ENCODE results near the gene ISOC2. TPM values are rescaled to one million over a fixed set of nuclear protein-coding genes. Genes with fewer than 3 reads are reported as not detected.
"Not testable (repeated sequence)": the region's sequence is repeated elsewhere in the genome, so short reads cannot be mapped to it uniquely, and the experiment has no call there.

Gene ISOC2
- total RNA-seq, 3 donors from 2014 or later (not counting 1 experiment from before 2014, with no cell fraction given), result 7.2 to 12.4 (median 9.5) TPM

GRCh38 chr19:55407800-55408532 is 53.5 kb downstream of the ISOC2 start:
- ATAC-seq, result peak; percentile 85 to 93 (median 88)
- H3K27ac Mint-ChIP-seq, result peak overlapping the region; percentile 99 to 100
- no peaks in the 10 kb centered on the region for H3K27me3 Mint-ChIP-seq (ENCODE audit: low read depth in 2 of 2)
- H3K4me3 ChIP-seq (ENCODE audit: low read length), result peak overlapping the region; percentile 57
- TF ChIP-seq CTCF (IDR thresholded peaks at IDR 0.05), result no peak
- no peaks in the 10 kb centered on the region for H3K27me3 ChIP-seq (ENCODE audit: control insufficient read depth, insufficient read depth, low read length)
- H3K4me1 Mint-ChIP-seq, result peaks cover 29 to 33% of the 10 kb centered on the region in 2 donors
- no peaks in the 10 kb centered on the region for H3K36me3 Mint-ChIP-seq
- no peaks in the 10 kb centered on the region for H3K9me3 Mint-ChIP-seq
- under 1% methylated on average over 72 of the region's 72 CpGs for WGBS (ENCODE audit: insufficient coverage)
- peaks cover 4% of the 10 kb centered on the region for H3K9me3 ChIP-seq (ENCODE audit: control insufficient read depth, insufficient read depth, low read length)
- peaks cover 24% of the 10 kb centered on the region for H3K4me1 ChIP-seq (ENCODE audit: control insufficient read depth, insufficient read depth, low read length)
- peak; percentile 96 to 99 for DNase-seq
- peak overlapping the region; percentile 99 for H3K27ac ChIP-seq (ENCODE audit: low read length)
- H3K36me3 ChIP-seq (ENCODE audit: control insufficient read depth, insufficient read depth, low read length), result peaks cover 14% of the 10 kb centered on the region
- intact Hi-C loops (cut with micrococcal nuclease), result loop anchor here (2.0 kb wide), 2 partner anchors 23 to 69 kb away; partner anchors contain the start of genes KMT5C, RPL28 and TMEM238
- peak overlapping the region; percentile 98 for H3K4me3 Mint-ChIP-seq

GRCh38 chr19:55407550-55407799 is 54.0 kb downstream of the ISOC2 start, which contains the start of gene UBE2S:
TSS of gene UBE2S (minus strand) at chr19:55407788. CDS start at chr19:55407589, 199 bp downstream.
- intact Hi-C loops (cut with micrococcal nuclease); H3K9me3 Mint-ChIP-seq; DNase-seq; H3K27me3 ChIP-seq (ENCODE audit: control insufficient read depth, insufficient read depth, low read length); H3K36me3 Mint-ChIP-seq; H3K27me3 Mint-ChIP-seq (ENCODE audit: low read depth in 2 of 2); ATAC-seq; H3K9me3 ChIP-seq (ENCODE audit: control insufficient read depth, insufficient read depth, low read length): not testable (repeated sequence)
- Mint-ChIP-seq H3K4me3 (peak within 1 kb of the TSS; percentile 98), H3K4me1 (peaks cover 29 to 35% of the 10 kb centered on the region in 2 donors), H3K27ac (peak within 1 kb of the TSS; percentile 99 to 100)
- Histone ChIP-seq H3K4me1 (ENCODE audit: control insufficient read depth, insufficient read depth, low read length) (peaks cover 24% of the 10 kb centered on the region), H3K27ac (ENCODE audit: low read length) (peak within 1 kb of the TSS; percentile 99), H3K4me3 (ENCODE audit: low read length) (peak within 1 kb of the TSS; percentile 57), H3K36me3 (ENCODE audit: control insufficient read depth, insufficient read depth, low read length) (peaks cover 19% of the 10 kb centered on the region)
- WGBS (ENCODE audit: insufficient coverage), result under 1% methylated on average over 36 of the region's 36 CpGs

GRCh38 chr19:55406826-55407549 is 54.5 kb downstream of the ISOC2 start:
- WGBS (ENCODE audit: insufficient coverage), result 13% methylated on average over 35 of the region's 35 CpGs
- H3K27ac ChIP-seq (ENCODE audit: low read length), result peak overlapping the region; percentile 76
- no peaks in the 10 kb centered on the region for H3K27me3 ChIP-seq (ENCODE audit: control insufficient read depth, insufficient read depth, low read length)
- Mint-ChIP-seq H3K27ac (peak overlapping the region; percentile 99 to 100), H3K27me3 (ENCODE audit: low read depth in 2 of 2) (no peaks in the 10 kb centered on the region), H3K4me3 (peak overlapping the region; percentile 98), H3K4me1 (peaks cover 29 to 35% of the 10 kb centered on the region in 2 donors), H3K9me3 (no peaks in the 10 kb centered on the region), H3K36me3 (no peaks in the 10 kb centered on the region)
- TF ChIP-seq CTCF (IDR thresholded peaks at IDR 0.05), result no peak
- intact Hi-C loops (cut with micrococcal nuclease), result no loop called here
- H3K9me3 ChIP-seq (ENCODE audit: control insufficient read depth, insufficient read depth, low read length), result peaks cover 4% of the 10 kb centered on the region
- peak overlapping the region; percentile 52 for H3K4me3 ChIP-seq (ENCODE audit: low read length)
- no peak for ATAC-seq
- DNase-seq, result peak in 1 of 2 donors; percentile 58
- H3K4me1 ChIP-seq (ENCODE audit: control insufficient read depth, insufficient read depth, low read length), result peaks cover 24% of the 10 kb centered on the region
- peaks cover 24% of the 10 kb centered on the region for H3K36me3 ChIP-seq (ENCODE audit: control insufficient read depth, insufficient read depth, low read length)

- H3K36me3 ChIP-seq (ENCODE audit: control insufficient read depth, insufficient read depth, low read length), result peaks cover 29% of the 10 kb centered on the region
- H3K27me3 Mint-ChIP-seq (ENCODE audit: low read depth in 2 of 2), result no peaks in the 10 kb centered on the region
- DNase-seq (no peak), ATAC-seq (no peak)
- H3K4me1 Mint-ChIP-seq, result peaks cover 29 to 35% of the 10 kb centered on the region in 2 donors
- H3K27ac Mint-ChIP-seq, result peak overlapping the region; percentile 99 to 100
- no peaks in the 10 kb centered on the region for H3K36me3 Mint-ChIP-seq
- no peaks in the 10 kb centered on the region for H3K27me3 ChIP-seq (ENCODE audit: control insufficient read depth, insufficient read depth, low read length)
- intact Hi-C loops (cut with micrococcal nuclease), result no loop called here
- H3K9me3 ChIP-seq (ENCODE audit: control insufficient read depth, insufficient read depth, low read length), result peaks cover 4% of the 10 kb centered on the region
- H3K4me3 ChIP-seq (ENCODE audit: low read length), result no peak overlapping the region
- peak overlapping the region; percentile 62 for H3K4me3 Mint-ChIP-seq
- WGBS (ENCODE audit: insufficient coverage), result 86% methylated on average over 12 of the region's 14 CpGs
- no peak overlapping the region for H3K27ac ChIP-seq (ENCODE audit: low read length)
- no peaks in the 10 kb centered on the region for H3K9me3 Mint-ChIP-seq
- no peak for TF ChIP-seq CTCF (IDR thresholded peaks at IDR 0.05)
- peaks cover 24% of the 10 kb centered on the region for H3K4me1 ChIP-seq (ENCODE audit: control insufficient read depth, insufficient read depth, low read length)
Measured at GRCh38 chr19:55406091-55406825, 55.2 kb downstream of the ISOC2 start.

All from natural killer cell (primary cell).